Stimulated activated CD4-positive, alpha-beta T cell treated with anti-CD3 and anti-CD28 coated beads, Interleukin-2, amount 100 ng/mL, for 48 hours (primary cell): ENCODE results near the gene MAP4K2.
A peak's percentile ranks its signal among the peaks of the same experiment; 100 is the strongest.

Experiments used
- DNase-seq, 2 donors: peaks; one replicate each; pipeline ENCODE4 v3.0.0-alpha.2; 2020

The MAP4K2 gene

GRCh38 chr11:64790205-64791095, 12.6 kb downstream of the MAP4K2 start:
- DNase-seq: no peak

DNA sequence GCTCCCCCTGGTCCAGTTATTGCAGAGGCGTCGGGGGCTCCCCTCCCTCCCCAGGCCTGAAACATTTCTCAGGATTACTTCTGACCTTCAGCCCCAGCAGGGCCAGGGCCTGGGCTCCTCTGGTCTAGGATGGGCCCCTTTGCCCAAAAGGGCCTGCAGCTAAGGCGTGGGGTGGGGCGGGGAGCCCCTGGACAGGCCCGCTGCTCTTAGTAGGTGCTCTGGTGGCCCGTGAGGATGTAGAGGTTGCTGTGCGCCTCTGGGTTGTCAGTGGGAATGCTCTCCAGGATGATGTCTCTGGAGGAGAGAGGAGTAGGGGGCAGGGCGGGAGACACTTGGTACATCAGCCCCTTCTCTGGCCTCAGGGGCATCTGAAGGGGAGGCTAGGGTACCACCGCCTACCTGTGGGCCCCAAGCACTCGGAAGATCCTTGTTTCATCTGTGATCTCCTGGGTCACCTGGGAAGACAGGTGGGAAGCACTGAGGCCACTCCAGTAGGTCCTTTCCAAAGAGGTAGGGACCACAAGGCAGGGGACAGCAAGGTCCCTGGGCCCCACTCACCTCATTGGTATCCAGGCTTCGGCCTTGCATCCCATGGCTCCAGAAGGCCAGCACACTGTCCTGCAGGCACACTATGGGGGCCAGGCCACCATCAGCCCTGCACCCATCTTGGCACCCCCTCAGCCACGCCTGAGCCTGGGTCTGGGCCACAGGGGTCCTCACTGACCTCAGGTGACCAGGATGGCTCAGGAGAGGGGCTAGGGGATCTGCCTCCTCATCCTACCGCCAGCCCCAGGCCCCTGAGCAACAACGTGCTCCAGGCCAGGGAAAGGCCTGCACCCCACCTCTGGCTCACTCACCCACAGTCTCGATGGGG, 13.4 kb downstream of the MAP4K2 start:
- no peak for DNase-seq

GRCh38 chr11:64788321-64789215, 14.4 kb downstream of the MAP4K2 start:
- DNase-seq: no peak

DNA sequence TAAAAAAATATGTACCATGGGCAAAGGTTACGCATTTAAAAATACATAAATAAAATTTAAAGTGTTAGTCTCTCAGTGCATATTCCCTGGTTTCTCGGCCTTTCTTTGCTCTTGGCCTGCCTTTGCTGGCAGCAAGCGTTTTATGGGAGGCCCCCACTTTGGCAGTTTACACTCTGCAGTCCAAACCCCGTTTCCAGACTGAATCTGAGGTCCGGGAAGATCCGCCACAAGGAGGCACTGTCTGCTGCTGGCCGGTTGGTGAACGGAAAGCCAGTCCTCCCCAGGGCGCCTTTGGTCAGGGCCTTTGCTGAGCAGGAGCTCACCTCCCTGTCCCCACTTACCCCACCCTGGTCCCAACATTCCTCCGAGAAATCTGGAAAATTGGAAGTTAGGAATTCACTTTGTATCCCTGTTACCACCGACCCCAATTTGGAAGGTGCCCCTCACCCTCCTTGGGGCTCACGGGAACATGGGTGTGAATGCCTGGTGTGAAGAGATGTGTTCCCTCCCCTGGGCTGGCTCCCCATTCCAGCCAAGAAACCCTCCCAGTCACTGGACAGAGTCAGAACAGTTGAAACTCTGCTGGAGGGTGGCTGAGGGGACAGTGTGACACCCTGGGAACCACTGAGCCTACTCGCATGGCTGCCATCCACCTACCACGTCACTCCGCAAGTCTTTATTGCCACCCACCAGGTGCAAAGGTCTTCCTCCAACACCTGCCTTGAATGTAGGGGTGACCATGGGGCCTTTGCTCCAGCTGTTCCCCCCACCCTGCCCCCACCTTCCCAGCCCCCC, 15.3 kb downstream of the MAP4K2 start:
- DNase-seq: peak in 1 of 2 donors; percentile 55

DNA sequence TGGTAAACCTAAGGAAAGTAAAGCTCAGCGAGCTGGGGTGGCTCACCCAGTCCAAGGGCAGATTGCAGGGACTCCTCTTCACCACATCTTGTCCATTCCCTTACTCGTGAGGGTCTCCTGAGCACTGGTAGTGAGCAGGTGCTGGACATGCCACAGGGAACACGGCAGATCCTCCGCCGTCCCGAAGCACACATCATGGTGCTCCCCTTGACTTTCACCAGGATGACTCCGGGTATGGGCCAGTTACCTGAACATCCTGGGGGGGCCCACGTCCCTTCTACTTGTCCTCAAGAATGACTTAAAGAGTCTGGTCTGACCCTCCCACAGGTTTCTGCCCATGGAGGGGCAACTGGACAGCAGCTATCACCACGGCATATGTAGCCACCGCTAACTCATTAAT, 16.7 kb downstream of the MAP4K2 start:
- no peak for DNase-seq

GRCh38 chr11:64784813-64785581, 18.0 kb downstream of the MAP4K2 start:
- DNase-seq: no peak

DNA sequence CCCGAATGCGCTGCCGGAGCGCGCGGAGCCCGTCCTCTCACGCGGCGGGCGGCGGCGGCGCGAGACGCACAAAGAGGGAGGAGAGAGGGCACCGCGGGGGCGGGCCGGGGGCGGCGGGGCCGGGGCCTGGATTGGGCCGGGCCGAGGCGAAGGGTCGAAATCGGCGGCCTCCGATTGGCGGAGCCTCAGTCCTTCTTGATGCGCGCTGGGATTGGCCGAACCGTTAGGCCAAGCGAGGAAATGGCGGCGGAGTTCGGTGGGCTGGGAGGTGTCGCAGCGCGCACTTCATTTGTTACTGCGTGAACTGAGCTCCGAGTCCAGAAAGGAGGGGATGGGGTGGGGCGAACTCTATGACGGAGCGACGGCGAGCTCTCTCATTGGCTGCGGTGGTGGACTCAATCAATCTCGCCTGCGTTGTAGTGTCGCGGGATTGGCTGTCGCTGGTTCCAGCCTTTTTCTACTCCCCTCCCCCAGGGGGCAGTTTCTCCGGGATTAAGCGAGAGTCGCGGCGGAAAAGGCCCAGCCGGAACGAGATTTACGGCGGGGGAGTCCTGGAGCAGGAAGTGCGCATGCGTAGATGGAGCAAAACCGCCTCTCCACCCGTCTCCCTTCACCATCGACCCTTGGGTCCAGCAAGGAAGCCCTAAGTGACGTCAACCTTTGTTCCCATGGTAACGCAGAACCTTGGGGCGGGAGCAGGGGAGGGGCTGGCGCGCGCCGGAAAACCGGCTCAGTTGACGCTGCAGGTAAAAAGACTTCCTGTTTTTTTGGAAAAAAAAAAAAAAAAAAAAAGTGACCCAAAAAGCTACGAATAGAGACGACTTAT, 24.3 kb downstream of the MAP4K2 start, which contains the start of gene SF1:
Gene SF1 (minus strand): TSS at position 70 of the 826 bp plus-strand sequence. CDS start 150 bp downstream, outside the sequence.
- DNase-seq: peak; percentile 95 to 97

DNA sequence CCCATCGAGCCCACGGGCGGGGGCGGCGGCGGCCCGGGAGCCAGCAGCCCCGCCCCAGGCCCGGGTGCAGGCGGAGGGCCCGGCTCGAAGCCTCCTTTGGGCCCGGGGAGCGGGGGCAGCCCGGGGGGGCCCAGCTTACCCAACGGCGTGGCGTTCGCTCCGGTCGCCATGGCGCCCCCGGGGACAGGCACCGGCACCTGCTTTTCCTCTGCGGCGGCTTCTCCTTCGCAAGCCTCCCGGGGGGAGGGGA, 24.9 kb downstream of the MAP4K2 start:
- no peak for DNase-seq

DNA sequence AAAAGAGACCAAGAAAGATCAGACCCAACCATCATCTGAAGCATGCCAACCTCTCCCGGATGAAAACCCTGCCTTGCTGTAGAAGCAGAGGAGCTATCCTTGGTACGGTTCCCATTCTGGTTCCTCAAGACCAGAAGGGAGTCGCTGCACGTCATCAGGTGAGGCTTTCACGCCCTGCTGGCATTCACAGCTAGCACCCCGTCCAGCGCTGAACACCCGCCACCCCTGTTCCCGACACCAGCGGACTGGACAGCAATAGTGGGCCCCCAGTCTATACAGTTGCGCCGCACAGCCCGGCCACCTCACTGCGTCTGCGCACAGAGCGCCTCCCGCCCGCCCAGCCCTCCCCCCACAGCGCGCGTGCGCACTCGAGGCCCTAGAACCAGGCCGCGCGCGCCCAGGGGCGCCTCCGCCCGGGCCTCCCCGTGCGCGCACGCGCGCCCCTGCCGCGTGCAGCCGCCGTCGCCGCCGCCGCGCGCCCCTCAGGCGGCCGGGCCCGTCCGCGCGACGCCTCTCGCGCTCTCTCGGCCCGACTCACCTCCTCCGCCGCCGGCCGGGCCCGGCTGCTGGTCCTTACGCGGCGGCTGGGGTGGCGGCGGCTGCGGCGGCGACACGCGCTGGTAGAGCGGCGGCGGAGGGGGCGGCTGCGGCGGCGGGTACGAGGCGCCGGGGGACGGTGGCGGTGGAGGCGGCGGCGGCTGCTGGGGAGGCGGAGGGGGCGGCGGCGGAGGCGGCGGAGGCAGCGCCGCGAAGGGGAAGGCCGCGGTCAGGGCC, 25.4 kb downstream of the MAP4K2 start:
- peak; percentile 70 to 79 for DNase-seq

GRCh38 chr11:64776875-64777274, 26.1 kb downstream of the MAP4K2 start:
- no peak for DNase-seq

DNA sequence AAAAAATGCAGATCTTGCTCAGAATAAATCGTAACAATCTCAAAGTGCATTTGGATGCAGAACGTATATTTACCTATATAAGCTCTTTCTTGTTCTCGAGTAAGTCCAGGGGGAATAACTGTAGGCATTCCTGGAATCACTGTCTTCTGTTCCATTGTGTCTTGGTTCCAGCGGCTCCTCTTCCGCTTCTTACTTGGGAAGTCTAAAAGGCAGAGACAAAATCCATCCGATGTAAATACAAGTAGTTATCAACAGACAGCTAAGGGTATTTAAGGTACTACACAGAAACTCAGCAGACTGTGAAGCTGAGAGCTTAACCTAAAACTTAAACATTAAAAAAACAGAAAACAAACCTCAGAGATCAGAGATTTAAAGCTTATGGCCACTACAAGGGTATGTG, 26.6 kb downstream of the MAP4K2 start:
- DNase-seq: no peak

DNA sequence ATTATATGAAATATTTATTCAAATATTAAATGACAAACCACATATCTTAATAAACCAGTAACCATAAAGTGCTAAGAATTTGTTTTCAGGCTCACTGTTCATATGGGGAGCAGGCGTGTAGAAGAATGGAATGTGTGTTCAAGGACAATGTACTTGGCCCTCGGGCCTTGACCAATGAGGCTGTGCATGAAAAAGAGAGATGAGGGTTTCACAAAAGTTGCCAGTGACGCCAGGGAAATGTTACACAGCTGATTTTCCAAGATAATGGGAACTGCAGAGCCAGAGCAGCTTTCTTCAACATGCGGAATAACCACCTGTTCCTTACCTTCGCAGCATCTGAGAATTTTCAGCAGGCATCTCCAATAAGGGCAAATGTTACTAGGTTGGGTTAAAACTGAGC, 28.9 kb downstream of the MAP4K2 start:
- DNase-seq: no peak

GRCh38 chr11:64772303-64773018, 30.6 kb downstream of the MAP4K2 start:
- DNase-seq: no peak

DNA sequence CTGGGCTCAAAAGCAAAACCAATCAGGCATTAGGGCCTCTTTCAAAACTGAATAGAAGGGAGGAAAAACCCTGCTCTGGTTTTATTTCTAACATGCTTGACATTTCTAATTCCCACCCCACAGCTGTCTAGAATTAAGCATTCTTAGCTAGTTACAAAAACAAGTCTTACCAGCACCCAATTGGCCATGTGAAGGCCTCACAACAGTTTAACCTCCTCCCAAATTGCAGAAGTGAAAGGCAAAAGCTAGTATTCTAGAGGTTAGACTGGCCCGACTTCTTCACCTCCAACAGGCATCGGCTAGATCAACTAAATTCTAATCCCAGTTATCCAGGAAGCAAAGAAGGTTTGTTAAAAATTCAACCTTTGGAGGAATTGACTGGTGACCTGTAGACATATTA, 31.2 kb downstream of the MAP4K2 start:
- no peak for DNase-seq

DNA sequence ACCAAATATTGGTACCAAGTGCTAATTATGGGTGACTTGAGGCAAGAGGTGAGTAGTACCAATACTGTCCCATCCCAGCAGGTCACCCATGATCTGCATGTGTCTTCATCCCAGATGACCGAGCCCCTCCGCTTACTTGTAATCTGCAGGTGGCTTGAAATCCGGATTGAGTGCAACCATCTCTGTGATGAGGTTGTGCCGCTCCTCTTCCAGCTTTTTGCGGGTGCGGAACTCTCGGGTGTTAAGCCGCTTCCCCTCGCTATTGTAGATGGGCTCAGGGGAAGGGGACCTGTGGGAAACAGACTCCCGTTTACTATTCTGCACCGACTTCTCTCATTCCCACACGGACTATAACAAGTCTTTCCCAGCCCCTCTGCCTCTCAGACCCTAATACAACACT, 32.9 kb downstream of the MAP4K2 start:
- no peak for DNase-seq

DNA sequence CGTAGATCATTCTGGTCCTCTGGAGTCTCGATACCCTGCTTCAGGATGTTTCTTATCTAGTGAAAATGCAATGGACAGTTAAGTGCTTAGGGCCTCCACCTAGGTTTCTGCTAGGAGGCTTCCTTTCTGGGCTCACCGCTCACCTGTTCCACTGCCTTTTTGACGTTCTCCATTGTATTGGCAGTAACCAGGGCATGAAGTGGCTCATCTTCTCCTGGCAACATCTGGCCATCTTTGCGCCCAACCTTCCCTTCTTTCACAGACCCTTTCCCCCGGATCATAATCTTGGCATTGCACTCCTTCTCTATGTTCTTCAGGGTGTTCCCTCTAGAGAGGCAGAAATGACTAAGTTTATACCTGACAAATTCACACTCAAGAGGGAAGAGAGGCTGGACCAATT, 33.7 kb downstream of the MAP4K2 start:
- DNase-seq: no peak

DNA sequence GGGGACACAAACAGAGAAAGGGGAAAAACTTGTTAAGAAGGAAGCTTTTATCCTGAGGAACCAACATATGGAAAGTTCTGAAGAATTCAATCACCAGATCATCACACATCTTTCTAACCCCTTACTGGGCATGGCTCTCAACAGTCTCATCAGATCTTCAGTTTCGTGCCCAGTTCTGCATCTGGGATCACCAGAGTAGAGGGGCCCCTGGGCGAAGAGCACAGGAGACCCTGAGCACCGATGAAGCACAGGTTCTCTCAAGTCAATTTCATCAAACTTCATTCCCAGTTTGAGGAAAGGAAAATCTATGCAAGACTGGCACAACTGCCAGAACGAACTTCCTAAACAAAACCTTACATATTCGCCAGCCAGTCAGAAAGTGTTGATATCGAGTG, 34.7 kb downstream of the MAP4K2 start:
- no peak for DNase-seq

DNA sequence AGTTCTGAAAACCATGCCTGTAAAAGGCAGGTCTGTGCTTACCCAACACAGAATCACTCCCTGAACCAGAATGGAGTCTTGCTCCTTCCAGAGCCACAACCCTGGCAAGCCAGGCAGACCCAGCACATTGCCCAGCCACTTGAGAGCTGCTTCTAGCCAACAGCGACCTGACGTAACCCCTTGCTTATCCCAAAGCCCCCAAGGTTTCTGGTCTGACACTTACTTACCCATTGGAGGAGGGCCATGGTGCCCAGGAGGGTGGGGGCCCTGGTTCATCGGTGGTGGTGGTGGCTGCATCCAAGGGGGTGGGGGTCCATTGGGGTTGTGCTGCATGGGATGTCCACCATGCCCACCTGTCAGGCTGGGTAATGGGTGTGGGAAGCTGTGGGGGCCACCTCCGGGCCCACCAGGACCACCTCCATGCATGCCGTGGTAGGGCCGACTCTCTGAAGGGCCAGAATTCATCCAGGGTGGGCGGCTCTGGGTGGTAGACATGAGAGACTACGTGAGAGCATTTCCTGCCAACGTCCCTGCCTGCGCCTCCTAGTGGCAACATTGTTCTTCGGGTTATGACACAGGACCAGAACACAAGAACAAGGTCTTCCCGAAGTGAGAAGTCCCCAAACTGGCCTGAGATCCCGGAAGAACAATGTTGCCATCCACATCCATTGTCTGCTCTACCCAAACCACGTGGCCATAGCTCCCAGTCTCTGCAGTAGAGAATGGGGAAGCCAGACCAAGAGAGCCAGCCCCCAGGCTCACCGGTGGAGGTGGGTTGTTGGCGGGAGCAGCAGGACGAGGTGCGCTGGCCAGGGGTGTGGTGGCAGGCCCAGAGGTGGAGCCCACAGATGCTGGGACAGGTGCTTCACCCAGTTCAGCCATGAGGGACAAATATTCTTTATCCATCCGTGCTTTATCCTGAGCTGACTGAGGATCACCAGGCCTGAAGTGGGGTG, 35.4 kb downstream of the MAP4K2 start:
- peak; percentile 85 to 86 for DNase-seq
